Fibroblast of mammary gland (primary cell): ENCODE data around the gene C5AR1.
"Not testable (repeated sequence)": the region's sequence is repeated elsewhere in the genome, so short reads cannot be mapped to it uniquely, and the experiment has no call there.

ENCODE experiments used
- DNase-seq: peaks from one replicate; pipeline ENCODE4 v3.0.0-alpha.2; 2010; ENCODE audit warnings: low read depth
- H3K4me3 ChIP-seq: 2 replicates; pipeline ENCODE4 v1.5.1; 2011; ENCODE audit warnings: low read depth, mild to moderate bottlenecking, low read length, moderate library complexity; ENCODE audit not compliant: control insufficient read depth
- CTCF ChIP-seq: conservative IDR thresholded peaks from 2 replicates; pipeline ENCODE4 v1.5.1; 2011; ENCODE audit warnings: low read depth, low read length, inconsistent platforms; ENCODE audit not compliant: control insufficient read depth, insufficient read depth

Gene C5AR1

GRCh38 chr19:47331490-47331889, 21.8 kb downstream of the C5AR1 start:
- TF ChIP-seq CTCF = no peak
- DNase-seq = no peak
- H3K4me3 ChIP-seq = no peak overlapping the region

GRCh38 chr19:47331931-47332547, 22.4 kb downstream of the C5AR1 start, which contains the start of gene C5AR2:
C5AR2 (plus strand) TSS chr19:47332175; CDS start chr19:47340800, 8,625 bp downstream.
- no peak for TF ChIP-seq CTCF
- no peak within 1 kb of the TSS for H3K4me3 ChIP-seq
- DNase-seq = peak; percentile 46

GRCh38 chr19:47336765-47337718, 27.4 kb downstream of the C5AR1 start:
- DNase-seq, H3K4me3 ChIP-seq: not testable (repeated sequence)

- DNase-seq = no peak
- H3K4me3 ChIP-seq = no peak overlapping the region
- TF ChIP-seq CTCF = no peak
Observed at GRCh38 chr19:47339196-47339880, 29.7 kb downstream of the C5AR1 start.

GRCh38 chr19:47340477-47341208, 31.0 kb downstream of the C5AR1 start:
- TF ChIP-seq CTCF = no peak
- no peak for DNase-seq
- no peak overlapping the region for H3K4me3 ChIP-seq

GRCh38 chr19:47341734-47342133, 32.1 kb downstream of the C5AR1 start:
- DNase-seq = no peak
- no peak for TF ChIP-seq CTCF
- H3K4me3 ChIP-seq = no peak overlapping the region
